Smooth muscle cell (in vitro differentiated cells): Measurements from ENCODE around the gene PMEL. TPM values are rescaled to one million over a fixed set of nuclear protein-coding genes. Genes with fewer than 3 reads are reported as not detected.

Experiments
- DNase-seq: peaks from one replicate; lab custom pipeline; 2025; ENCODE audit not compliant: unreplicated experiment; lab: John Stamatoyannopoulos, UW
- H2AFZ ChIP-seq: fragments of 200-600 bp; sonication (generic); 2 replicates; pipeline ENCODE4 v1.6.0; 2016; ENCODE audit warnings: antibody characterized with exemption, low read depth, mild to moderate bottlenecking
- H3F3A ChIP-seq: fragments of 200-600 bp; sonication (generic); 2 replicates; pipeline ENCODE4 v1.6.0; 2017; ENCODE audit warnings: antibody characterized with exemption, low read depth
- H3K27ac ChIP-seq: fragments of 200-600 bp; sonication (generic); 2 replicates; pipeline ENCODE4 v1.5.1; 2016; ENCODE audit warnings: low read depth, mild to moderate bottlenecking
- H3K27me3 ChIP-seq: fragments of 200-600 bp; sonication (generic); 2 replicates; pipeline ENCODE4 v1.6.1; 2016; ENCODE audit warnings: low read depth, mild to moderate bottlenecking
- H3K36me3 ChIP-seq: fragments of 200-600 bp; sonication (generic); 2 replicates; pipeline ENCODE4 v1.5.1; 2016; ENCODE audit warnings: low read depth
- H3K4me1 ChIP-seq: fragments of 200-600 bp; sonication (generic); 2 replicates; pipeline ENCODE4 v1.5.1; 2016; ENCODE audit warnings: low read depth
- H3K4me2 ChIP-seq: fragments of 200-600 bp; sonication (generic); 2 replicates; pipeline ENCODE4 v1.6.0; 2016; ENCODE audit warnings: mild to moderate bottlenecking
- H3K4me3 ChIP-seq: fragments of 200-600 bp; sonication (generic); 2 replicates; pipeline ENCODE4 v1.5.1; 2016; ENCODE audit warnings: mild to moderate bottlenecking
- H3K79me2 ChIP-seq: fragments of 200-600 bp; sonication (generic); 2 replicates; pipeline ENCODE4 v1.6.0; 2016; ENCODE audit warnings: low read depth, mild to moderate bottlenecking
- H3K9ac ChIP-seq: fragments of 200-600 bp; sonication (generic); 2 replicates; pipeline ENCODE4 v1.6.0; 2016; ENCODE audit warnings: low read depth
- H3K9me3 ChIP-seq: fragments of 200-600 bp; sonication (generic); replicated peaks from 2 replicates; pipeline ENCODE4 v1.5.1; 2016; ENCODE audit warnings: low read depth
- H4K20me1 ChIP-seq: fragments of 200-600 bp; sonication (generic); 2 replicates; pipeline ENCODE4 v1.6.0; 2016; ENCODE audit warnings: low read depth
- CTCF ChIP-seq: fragments of 200-600 bp; sonication (generic); IDR thresholded peaks from 2 replicates; pipeline ENCODE4 v1.5.1; 2017; ENCODE audit warnings: borderline replicate concordance, mild to moderate bottlenecking, antibody characterized with exemption; ENCODE audit not compliant: insufficient read depth, poor library complexity, severe bottlenecking
- WGBS: methylation state at CpG from one replicate; pipeline ENCODE4 v1.1.7; 2016; ENCODE audit warnings: low lambda C conversion rate; 5-methylcytosine and 5-hydroxymethylcytosine counted together
- polyA plus RNA-seq: library from polyadenylated mRNA; unstranded; fragments of >200 nt; fragmentation: Nextera tagmentation; extraction: Ambion mirVana; gene quantifications from 2 replicates; pipeline ENCODE4 v1.2.1, GENCODE V29; 2016
- total RNA-seq: library from RNA; depleted of rRNA; stranded (reverse); fragments of >200 nt; gene quantifications from 2 replicates; pipeline ENCODE4 v1.2.3, GENCODE V29; 2014

PMEL gene
- total and polyA plus RNA-seq, 2 experiments from 2014 or later = 1.8 to 1.9 TPM

GRCh38 chr12:55933169-55933798 is 32.6 kb downstream of the PMEL start:
- H3K36me3 ChIP-seq = no peaks in the 10 kb centered on the region
- 64% methylated on average over 5 of the region's 7 CpGs for WGBS
- no peaks in the 10 kb centered on the region for H4K20me1 ChIP-seq
- no peak for DNase-seq
- no peaks in the 10 kb centered on the region for H3K9me3 ChIP-seq
- no peak for TF ChIP-seq CTCF
- H3K4me1 ChIP-seq = peaks cover 13% of the 10 kb centered on the region
- peaks cover 18% of the 10 kb centered on the region for H3K79me2 ChIP-seq
- H3F3A ChIP-seq = peaks cover 24% of the 10 kb centered on the region
- peak overlapping the region; percentile 92 for H2AFZ ChIP-seq
- peak overlapping the region; percentile 82 for H3K9ac ChIP-seq
- no peaks in the 10 kb centered on the region for H3K27me3 ChIP-seq
- peak overlapping the region; percentile 75 for H3K27ac ChIP-seq
- H3K4me2 ChIP-seq = peak overlapping the region; percentile 95
- peak overlapping the region; percentile 83 for H3K4me3 ChIP-seq

GRCh38 chr12:55932551-55932910 is 33.3 kb downstream of the PMEL start:
- no peaks in the 10 kb centered on the region for H3K36me3 ChIP-seq
- H2AFZ ChIP-seq = peak overlapping the region; percentile 92
- peak overlapping the region; percentile 95 for H3K4me2 ChIP-seq
- TF ChIP-seq CTCF = no peak
- peak overlapping the region; percentile 83 for H3K4me3 ChIP-seq
- H3K27me3 ChIP-seq = no peaks in the 10 kb centered on the region
- 10% methylated on average over 4 of the region's 4 CpGs for WGBS
- DNase-seq = no peak
- H3K9ac ChIP-seq = peak overlapping the region; percentile 82
- peaks cover 23% of the 10 kb centered on the region for H3K79me2 ChIP-seq
- H3F3A ChIP-seq = peaks cover 24% of the 10 kb centered on the region
- peak overlapping the region; percentile 75 for H3K27ac ChIP-seq
- H4K20me1 ChIP-seq = no peaks in the 10 kb centered on the region
- peaks cover 13% of the 10 kb centered on the region for H3K4me1 ChIP-seq
- H3K9me3 ChIP-seq = no peaks in the 10 kb centered on the region

GRCh38 chr12:55931780-55932550 is 33.9 kb downstream of the PMEL start:
- peak; percentile 19 for DNase-seq
- H3K4me2 ChIP-seq = peak overlapping the region; percentile 95
- peaks cover 13% of the 10 kb centered on the region for H3K4me1 ChIP-seq
- H3K9ac ChIP-seq = peak overlapping the region; percentile 82
- H2AFZ ChIP-seq = peak overlapping the region; percentile 92
- under 1% methylated on average over 34 of the region's 60 CpGs for WGBS
- peaks cover 23% of the 10 kb centered on the region for H3K79me2 ChIP-seq
- no peaks in the 10 kb centered on the region for H3K27me3 ChIP-seq
- no peaks in the 10 kb centered on the region for H3K9me3 ChIP-seq
- peaks cover 24% of the 10 kb centered on the region for H3F3A ChIP-seq
- H4K20me1 ChIP-seq = no peaks in the 10 kb centered on the region
- H3K27ac ChIP-seq = peak overlapping the region; percentile 75
- H3K36me3 ChIP-seq = no peaks in the 10 kb centered on the region
- no peak for TF ChIP-seq CTCF
- peak overlapping the region; percentile 83 for H3K4me3 ChIP-seq
